SK-N-SH treated with all-trans-retinoic acid at 6 μM for 48 hours (cell line): ENCODE measurements around the gene SIK3.

Source experiments
- ATAC-seq: fragments of 200-7000 bp; cut with Tn5 transposase; 3 replicates; pipeline ENCODE4 v1.9.1; 2020; ENCODE audit warnings: mild to moderate bottlenecking, moderate library complexity
- ARNTL ChIP-seq: fragments of 450-650 bp; formaldehyde crosslinking; IDR thresholded peaks from 2 replicates; pipeline ENCODE4 v1.5.0; 2020; ENCODE audit warnings: low read depth, mild to moderate bottlenecking, moderate library complexity, borderline replicate concordance
- BACH2 ChIP-seq: fragments of 250-450 bp; sonication (Bioruptor Pico); IDR thresholded peaks from 2 replicates; pipeline ENCODE4 v1.9.0; 2021; ENCODE audit warnings: mild to moderate bottlenecking, borderline replicate concordance
- GLIS3 ChIP-seq: fragments of 250-450 bp; sonication (Bioruptor Pico); IDR thresholded peaks from 2 replicates; pipeline ENCODE4 v1.5.0; 2020; ENCODE audit warnings: mild to moderate bottlenecking, moderate library complexity
- ISL1 ChIP-seq: fragments of 250-450 bp; sonication (Bioruptor Pico); IDR thresholded peaks from 2 replicates; pipeline ENCODE4 v2.1.2; 2022; ENCODE audit warnings: mild to moderate bottlenecking, moderate library complexity
- OSR1 ChIP-seq: fragments of 250-450 bp; sonication (Bioruptor Pico); IDR thresholded peaks from 2 replicates; pipeline ENCODE4 v1.8.0; 2022; ENCODE audit warnings: moderate library complexity, mild to moderate bottlenecking, inconsistent platforms
- RARB ChIP-seq: fragments of 250-450 bp; sonication (Bioruptor Pico); IDR thresholded peaks from 2 replicates; pipeline ENCODE4 v1.8.0; 2021; ENCODE audit warnings: mild to moderate bottlenecking, moderate library complexity
- SNAI2 ChIP-seq: fragments of 250-450 bp; sonication (Bioruptor Pico); IDR thresholded peaks from 2 replicates; pipeline ENCODE4 v1.5.0; 2020; ENCODE audit warnings: mild to moderate bottlenecking, moderate library complexity
- TCF4 ChIP-seq: fragments of 250-450 bp; sonication (Bioruptor Pico); IDR thresholded peaks from 2 replicates; pipeline ENCODE4 v1.8.0; 2021; ENCODE audit warnings: mild to moderate bottlenecking, moderate library complexity, borderline replicate concordance
- TOX ChIP-seq: fragments of 250-450 bp; sonication (Bioruptor Pico); IDR thresholded peaks from 2 replicates; pipeline ENCODE4 v1.8.0; 2021; ENCODE audit warnings: mild to moderate bottlenecking, moderate library complexity, borderline replicate concordance
- ZC3H10 ChIP-seq: fragments of 250-450 bp; sonication (Bioruptor Pico); IDR thresholded peaks from 2 replicates; pipeline ENCODE4 v1.5.1; 2021; ENCODE audit warnings: mild to moderate bottlenecking, moderate library complexity
- ZFP3 ChIP-seq: fragments of 250-450 bp; sonication (Bioruptor Pico); IDR thresholded peaks from 2 replicates; pipeline ENCODE4 v1.5.0; 2020; ENCODE audit warnings: mild to moderate bottlenecking, moderate library complexity
- ZFP30 ChIP-seq: fragments of 450-650 bp; formaldehyde crosslinking; IDR thresholded peaks from 2 replicates; pipeline ENCODE4 v1.5.0; 2022; ENCODE audit warnings: mild to moderate bottlenecking, moderate library complexity
- ZNF565 ChIP-seq: fragments of 450-650 bp; formaldehyde crosslinking; conservative IDR thresholded peaks from 2 replicates; pipeline ENCODE4 v1.5.0; 2020; ENCODE audit warnings: low read depth, mild to moderate bottlenecking, moderate library complexity
- ZNF70 ChIP-seq: fragments of 450-650 bp; formaldehyde crosslinking; IDR thresholded peaks from 2 replicates; pipeline ENCODE4 v1.5.0; 2020; ENCODE audit warnings: mild to moderate bottlenecking, moderate library complexity
- ZNF8 ChIP-seq: fragments of 450-650 bp; formaldehyde crosslinking; IDR thresholded peaks from 2 replicates; pipeline ENCODE4 v1.5.0; 2020; ENCODE audit warnings: mild to moderate bottlenecking, moderate library complexity
- TF ChIP-seq, protein P1 (sequence below): fragments of 250-450 bp; sonication (Bioruptor Pico); IDR thresholded peaks from 2 replicates; pipeline ENCODE4 v1.5.1; 2020; ENCODE audit warnings: low read depth, mild to moderate bottlenecking, moderate library complexity
- TF ChIP-seq, protein P2 (sequence below): fragments of 250-450 bp; sonication (Bioruptor Pico); IDR thresholded peaks from 2 replicates; pipeline ENCODE4 v1.8.0; 2021; ENCODE audit warnings: low read depth, mild to moderate bottlenecking, moderate library complexity, borderline replicate concordance
- TF ChIP-seq, protein P3 (sequence below): fragments of 250-450 bp; sonication (Bioruptor Pico); IDR thresholded peaks from 2 replicates; pipeline ENCODE4 v1.5.1; 2021; ENCODE audit warnings: mild to moderate bottlenecking, moderate library complexity
- TF ChIP-seq, protein P4 (sequence below): fragments of 250-450 bp; sonication (Bioruptor Pico); IDR thresholded peaks from 2 replicates; pipeline ENCODE4 v1.5.0; 2020; ENCODE audit warnings: mild to moderate bottlenecking, moderate library complexity
- TF ChIP-seq, protein P5 (sequence below): fragments of 250-450 bp; sonication (Bioruptor Pico); IDR thresholded peaks from 2 replicates; pipeline ENCODE4 v1.8.0; 2020; ENCODE audit warnings: mild to moderate bottlenecking, moderate library complexity, borderline replicate concordance

Gene SIK3

DNA sequence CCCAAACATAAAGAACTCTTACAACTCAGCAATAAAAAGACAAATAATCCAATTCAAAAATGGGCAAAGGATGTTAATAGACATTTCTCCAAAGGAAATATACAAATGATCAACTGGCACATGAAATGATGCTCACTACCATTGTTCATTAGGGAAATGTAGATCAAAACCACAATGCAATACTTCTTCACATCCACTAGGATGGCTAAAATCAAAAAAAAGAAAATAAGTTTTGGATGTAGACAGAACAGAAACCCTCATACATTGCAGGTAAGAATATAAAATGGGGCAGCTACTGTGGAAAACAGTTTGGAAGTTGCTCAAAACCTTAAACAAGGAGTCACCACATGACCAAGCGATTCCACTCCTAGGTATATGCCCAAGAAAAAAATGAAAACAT lies 16.3 kb downstream of the SIK3 start:
- TF ChIP-seq, protein P1, sequence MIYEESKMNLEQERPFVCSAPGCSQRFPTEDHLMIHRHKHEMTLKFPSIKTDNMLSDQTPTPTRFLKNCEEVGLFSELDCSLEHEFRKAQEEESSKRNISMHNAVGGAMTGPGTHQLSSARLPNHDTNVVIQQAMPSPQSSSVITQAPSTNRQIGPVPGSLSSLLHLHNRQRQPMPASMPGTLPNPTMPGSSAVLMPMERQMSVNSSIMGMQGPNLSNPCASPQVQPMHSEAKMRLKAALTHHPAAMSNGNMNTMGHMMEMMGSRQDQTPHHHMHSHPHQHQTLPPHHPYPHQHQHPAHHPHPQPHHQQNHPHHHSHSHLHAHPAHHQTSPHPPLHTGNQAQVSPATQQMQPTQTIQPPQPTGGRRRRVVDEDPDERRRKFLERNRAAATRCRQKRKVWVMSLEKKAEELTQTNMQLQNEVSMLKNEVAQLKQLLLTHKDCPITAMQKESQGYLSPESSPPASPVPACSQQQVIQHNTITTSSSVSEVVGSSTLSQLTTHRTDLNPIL = no peak
- TF ChIP-seq, protein P2, sequence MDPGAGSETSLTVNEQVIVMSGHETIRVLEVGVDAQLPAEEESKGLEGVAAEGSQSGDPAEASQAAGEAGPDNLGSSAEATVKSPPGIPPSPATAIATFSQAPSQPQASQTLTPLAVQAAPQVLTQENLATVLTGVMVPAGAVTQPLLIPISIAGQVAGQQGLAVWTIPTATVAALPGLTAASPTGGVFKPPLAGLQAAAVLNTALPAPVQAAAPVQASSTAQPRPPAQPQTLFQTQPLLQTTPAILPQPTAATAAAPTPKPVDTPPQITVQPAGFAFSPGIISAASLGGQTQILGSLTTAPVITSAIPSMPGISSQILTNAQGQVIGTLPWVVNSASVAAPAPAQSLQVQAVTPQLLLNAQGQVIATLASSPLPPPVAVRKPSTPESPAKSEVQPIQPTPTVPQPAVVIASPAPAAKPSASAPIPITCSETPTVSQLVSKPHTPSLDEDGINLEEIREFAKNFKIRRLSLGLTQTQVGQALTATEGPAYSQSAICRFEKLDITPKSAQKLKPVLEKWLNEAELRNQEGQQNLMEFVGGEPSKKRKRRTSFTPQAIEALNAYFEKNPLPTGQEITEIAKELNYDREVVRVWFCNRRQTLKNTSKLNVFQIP = no peak
- TF ChIP-seq ZNF565 (CRISPR knock-in tag) (no peak), ZFP30 (CRISPR knock-in tag) (no peak), SNAI2 (CRISPR knock-in tag) (no peak), TOX (CRISPR knock-in tag) (no peak), OSR1 (CRISPR knock-in tag) (no peak), ZNF8 (CRISPR knock-in tag) (no peak), TCF4 (CRISPR knock-in tag) (no peak), RARB (CRISPR knock-in tag) (no peak), GLIS3 (CRISPR knock-in tag) (no peak), ISL1 (CRISPR knock-in tag) (no peak)
- TF ChIP-seq, protein P3, sequence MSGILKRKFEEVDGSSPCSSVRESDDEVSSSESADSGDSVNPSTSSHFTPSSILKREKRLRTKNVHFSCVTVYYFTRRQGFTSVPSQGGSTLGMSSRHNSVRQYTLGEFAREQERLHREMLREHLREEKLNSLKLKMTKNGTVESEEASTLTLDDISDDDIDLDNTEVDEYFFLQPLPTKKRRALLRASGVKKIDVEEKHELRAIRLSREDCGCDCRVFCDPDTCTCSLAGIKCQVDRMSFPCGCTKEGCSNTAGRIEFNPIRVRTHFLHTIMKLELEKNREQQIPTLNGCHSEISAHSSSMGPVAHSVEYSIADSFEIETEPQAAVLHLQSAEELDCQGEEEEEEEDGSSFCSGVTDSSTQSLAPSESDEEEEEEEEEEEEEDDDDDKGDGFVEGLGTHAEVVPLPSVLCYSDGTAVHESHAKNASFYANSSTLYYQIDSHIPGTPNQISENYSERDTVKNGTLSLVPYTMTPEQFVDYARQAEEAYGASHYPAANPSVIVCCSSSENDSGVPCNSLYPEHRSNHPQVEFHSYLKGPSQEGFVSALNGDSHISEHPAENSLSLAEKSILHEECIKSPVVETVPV (CRISPR knock-in tag) = no peak
- TF ChIP-seq, protein P4, sequence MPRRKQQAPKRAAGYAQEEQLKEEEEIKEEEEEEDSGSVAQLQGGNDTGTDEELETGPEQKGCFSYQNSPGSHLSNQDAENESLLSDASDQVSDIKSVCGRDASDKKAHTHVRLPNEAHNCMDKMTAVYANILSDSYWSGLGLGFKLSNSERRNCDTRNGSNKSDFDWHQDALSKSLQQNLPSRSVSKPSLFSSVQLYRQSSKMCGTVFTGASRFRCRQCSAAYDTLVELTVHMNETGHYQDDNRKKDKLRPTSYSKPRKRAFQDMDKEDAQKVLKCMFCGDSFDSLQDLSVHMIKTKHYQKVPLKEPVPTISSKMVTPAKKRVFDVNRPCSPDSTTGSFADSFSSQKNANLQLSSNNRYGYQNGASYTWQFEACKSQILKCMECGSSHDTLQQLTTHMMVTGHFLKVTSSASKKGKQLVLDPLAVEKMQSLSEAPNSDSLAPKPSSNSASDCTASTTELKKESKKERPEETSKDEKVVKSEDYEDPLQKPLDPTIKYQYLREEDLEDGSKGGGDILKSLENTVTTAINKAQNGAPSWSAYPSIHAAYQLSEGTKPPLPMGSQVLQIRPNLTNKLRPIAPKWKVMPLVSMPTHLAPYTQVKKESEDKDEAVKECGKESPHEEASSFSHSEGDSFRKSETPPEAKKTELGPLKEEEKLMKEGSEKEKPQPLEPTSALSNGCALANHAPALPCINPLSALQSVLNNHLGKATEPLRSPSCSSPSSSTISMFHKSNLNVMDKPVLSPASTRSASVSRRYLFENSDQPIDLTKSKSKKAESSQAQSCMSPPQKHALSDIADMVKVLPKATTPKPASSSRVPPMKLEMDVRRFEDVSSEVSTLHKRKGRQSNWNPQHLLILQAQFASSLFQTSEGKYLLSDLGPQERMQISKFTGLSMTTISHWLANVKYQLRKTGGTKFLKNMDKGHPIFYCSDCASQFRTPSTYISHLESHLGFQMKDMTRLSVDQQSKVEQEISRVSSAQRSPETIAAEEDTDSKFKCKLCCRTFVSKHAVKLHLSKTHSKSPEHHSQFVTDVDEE (CRISPR knock-in tag) = no peak
- ATAC-seq = no peak

DNA sequence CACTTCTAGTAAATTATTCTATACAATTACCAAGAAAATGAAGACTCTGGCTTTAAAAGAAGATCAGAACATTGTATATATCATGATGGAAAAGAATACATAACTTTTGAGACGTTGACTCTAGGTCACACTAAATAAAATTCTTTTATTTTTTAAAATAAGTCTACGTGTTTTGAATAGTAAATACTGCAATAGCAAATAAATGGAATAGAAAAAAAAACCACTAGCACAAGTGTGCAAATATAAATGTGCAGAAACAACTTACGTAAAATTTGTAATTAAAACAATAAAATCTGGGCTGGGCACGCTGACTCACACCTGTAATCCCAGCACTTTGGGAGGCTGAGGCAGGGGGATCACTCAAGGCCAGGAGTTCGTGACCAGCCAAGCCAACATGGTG lies 17.9 kb downstream of the SIK3 start:
- no peak for ATAC-seq
- TF ChIP-seq, protein P5, sequence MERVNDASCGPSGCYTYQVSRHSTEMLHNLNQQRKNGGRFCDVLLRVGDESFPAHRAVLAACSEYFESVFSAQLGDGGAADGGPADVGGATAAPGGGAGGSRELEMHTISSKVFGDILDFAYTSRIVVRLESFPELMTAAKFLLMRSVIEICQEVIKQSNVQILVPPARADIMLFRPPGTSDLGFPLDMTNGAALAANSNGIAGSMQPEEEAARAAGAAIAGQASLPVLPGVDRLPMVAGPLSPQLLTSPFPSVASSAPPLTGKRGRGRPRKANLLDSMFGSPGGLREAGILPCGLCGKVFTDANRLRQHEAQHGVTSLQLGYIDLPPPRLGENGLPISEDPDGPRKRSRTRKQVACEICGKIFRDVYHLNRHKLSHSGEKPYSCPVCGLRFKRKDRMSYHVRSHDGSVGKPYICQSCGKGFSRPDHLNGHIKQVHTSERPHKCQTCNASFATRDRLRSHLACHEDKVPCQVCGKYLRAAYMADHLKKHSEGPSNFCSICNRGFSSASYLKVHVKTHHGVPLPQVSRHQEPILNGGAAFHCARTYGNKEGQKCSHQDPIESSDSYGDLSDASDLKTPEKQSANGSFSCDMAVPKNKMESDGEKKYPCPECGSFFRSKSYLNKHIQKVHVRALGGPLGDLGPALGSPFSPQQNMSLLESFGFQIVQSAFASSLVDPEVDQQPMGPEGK (CRISPR knock-in tag) = no peak
- TF ChIP-seq GLIS3 (CRISPR knock-in tag) = no peak
- TF ChIP-seq, protein P4 (CRISPR knock-in tag) = no peak
- no peak for TF ChIP-seq ZFP30 (CRISPR knock-in tag)
- no peak for TF ChIP-seq ZFP3
- TF ChIP-seq ZNF565 (CRISPR knock-in tag) = no peak
- no peak for TF ChIP-seq SNAI2 (CRISPR knock-in tag)
- no peak for TF ChIP-seq BACH2 (CRISPR knock-in tag)
- TF ChIP-seq ARNTL (CRISPR knock-in tag) = no peak
- TF ChIP-seq OSR1 (CRISPR knock-in tag) = no peak
- no peak for TF ChIP-seq ZNF70 (CRISPR knock-in tag)
- TF ChIP-seq RARB (CRISPR knock-in tag) = no peak
- no peak for TF ChIP-seq ZC3H10 (CRISPR knock-in tag)
- TF ChIP-seq TCF4 (CRISPR knock-in tag) = no peak
